ENCODE results near the gene KLHL29.

KLHL29 gene

DNA sequence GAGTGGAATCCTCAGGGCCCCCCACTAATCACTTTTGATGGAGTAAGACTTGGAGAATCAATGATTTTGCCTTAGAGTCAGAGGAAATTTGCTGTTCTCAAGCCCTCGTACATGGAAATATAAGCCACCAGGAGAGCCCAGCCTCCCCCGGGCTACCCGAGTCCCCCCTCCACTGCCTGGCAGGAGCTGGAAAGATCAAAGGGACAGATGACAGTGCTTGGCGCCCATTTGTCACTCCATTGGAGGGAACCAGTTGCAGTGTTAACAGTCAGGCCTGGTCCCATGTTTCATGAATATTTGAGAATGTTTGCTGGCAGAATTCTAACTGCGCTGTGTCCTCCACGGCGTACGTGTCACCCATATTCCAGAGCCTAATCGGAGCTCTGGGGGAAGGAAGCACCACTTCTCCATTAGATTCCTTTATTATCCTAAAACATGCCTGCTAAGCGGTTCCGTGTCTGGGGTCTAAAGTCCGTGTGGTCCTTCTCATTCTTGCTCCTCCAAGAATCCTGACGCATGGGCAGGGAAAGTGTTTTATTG, 202.4 kb downstream of the KLHL29 start:
- no peak for ATAC-seq (ENCODE audit: insufficient read depth, low read depth)
- no peak for TF ChIP-seq EZH2 (IDR thresholded peaks at IDR 0.05; ENCODE audit: borderline replicate concordance, low read depth, low read length, severe bottlenecking)
- TF ChIP-seq, protein P1, sequence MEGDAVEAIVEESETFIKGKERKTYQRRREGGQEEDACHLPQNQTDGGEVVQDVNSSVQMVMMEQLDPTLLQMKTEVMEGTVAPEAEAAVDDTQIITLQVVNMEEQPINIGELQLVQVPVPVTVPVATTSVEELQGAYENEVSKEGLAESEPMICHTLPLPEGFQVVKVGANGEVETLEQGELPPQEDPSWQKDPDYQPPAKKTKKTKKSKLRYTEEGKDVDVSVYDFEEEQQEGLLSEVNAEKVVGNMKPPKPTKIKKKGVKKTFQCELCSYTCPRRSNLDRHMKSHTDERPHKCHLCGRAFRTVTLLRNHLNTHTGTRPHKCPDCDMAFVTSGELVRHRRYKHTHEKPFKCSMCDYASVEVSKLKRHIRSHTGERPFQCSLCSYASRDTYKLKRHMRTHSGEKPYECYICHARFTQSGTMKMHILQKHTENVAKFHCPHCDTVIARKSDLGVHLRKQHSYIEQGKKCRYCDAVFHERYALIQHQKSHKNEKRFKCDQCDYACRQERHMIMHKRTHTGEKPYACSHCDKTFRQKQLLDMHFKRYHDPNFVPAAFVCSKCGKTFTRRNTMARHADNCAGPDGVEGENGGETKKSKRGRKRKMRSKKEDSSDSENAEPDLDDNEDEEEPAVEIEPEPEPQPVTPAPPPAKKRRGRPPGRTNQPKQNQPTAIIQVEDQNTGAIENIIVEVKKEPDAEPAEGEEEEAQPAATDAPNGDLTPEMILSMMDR (IDR thresholded peaks at IDR 0.05; ENCODE audit: borderline replicate concordance, extremely low read depth, low read length, poor library complexity, severe bottlenecking), result no peak
- no peak overlapping the region for H3K9ac ChIP-seq (ENCODE audit: low read depth, low read length)

DNA sequence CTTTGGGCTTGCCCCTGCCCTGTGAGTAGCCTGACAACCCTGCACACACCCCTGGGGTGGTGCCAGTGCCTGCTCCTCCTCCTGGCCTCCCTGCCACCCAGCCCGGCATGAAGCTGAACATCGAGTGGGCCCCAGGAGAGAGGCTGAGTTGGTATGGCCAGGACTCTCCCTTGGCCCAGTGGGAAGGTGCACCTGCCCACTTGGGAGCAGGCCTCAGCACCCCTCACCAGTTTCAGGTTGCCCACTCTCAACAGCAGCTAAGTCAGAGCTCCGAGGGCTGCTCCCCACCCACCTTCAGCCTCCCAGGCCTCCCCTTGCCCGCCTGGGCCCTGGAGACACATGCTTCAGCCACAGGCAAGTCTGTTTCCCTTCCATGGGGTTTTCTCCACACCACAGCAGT, 203.1 kb downstream of the KLHL29 start:
- TF ChIP-seq EZH2 (IDR thresholded peaks at IDR 0.05; ENCODE audit: borderline replicate concordance, low read depth, low read length, severe bottlenecking), result no peak
- TF ChIP-seq, protein P1 (IDR thresholded peaks at IDR 0.05; ENCODE audit: borderline replicate concordance, extremely low read depth, low read length, poor library complexity, severe bottlenecking), result no peak
- no peaks in the 10 kb centered on the region for H3K27me3 ChIP-seq (ENCODE audit: insufficient read depth, low read length, poor library complexity)
- H3K9ac ChIP-seq (ENCODE audit: low read depth, low read length), result no peak overlapping the region
- H3K4me3 ChIP-seq (ENCODE audit: low read depth in 1 of 2, low read length in 2 of 2), result no peak overlapping the region
- 0 out of 2 replicates have a peak, but pooled peaks cover 3% of the 10 kb centered on the region for H4K20me1 ChIP-seq (ENCODE audit: insufficient read depth, low read length)
- H2AFZ ChIP-seq (ENCODE audit: low read depth, low read length), result no peak overlapping the region
- H3K4me2 ChIP-seq (ENCODE audit: insufficient read depth, low read length), result no peak overlapping the region
- H3K36me3 ChIP-seq (ENCODE audit: insufficient read depth, low read length), result no peaks in the 10 kb centered on the region
- DNase-seq (no peak), ATAC-seq (ENCODE audit: insufficient read depth, low read depth) (no peak)
- H3K27ac ChIP-seq (ENCODE audit: low read length), result no peak overlapping the region
- H3K9me3 ChIP-seq (ENCODE audit: insufficient read depth, low read length, severe bottlenecking), result no peaks in the 10 kb centered on the region
- no peaks in the 10 kb centered on the region for H3K79me2 ChIP-seq (ENCODE audit: insufficient read depth, low read length)
- no peaks in the 10 kb centered on the region for H3K4me1 ChIP-seq (ENCODE audit: insufficient read depth, low read length)

More for the DNA sequence above, 202.4 kb downstream of the KLHL29 start:
- DNase-seq, result no peak
- no peaks in the 10 kb centered on the region for H3K4me1 ChIP-seq (ENCODE audit: insufficient read depth, low read length)
- no peaks in the 10 kb centered on the region for H3K9me3 ChIP-seq (ENCODE audit: insufficient read depth, low read length, severe bottlenecking)
- H3K4me3 ChIP-seq (ENCODE audit: low read depth in 1 of 2, low read length in 2 of 2), result no peak overlapping the region
- H3K36me3 ChIP-seq (ENCODE audit: insufficient read depth, low read length), result no peaks in the 10 kb centered on the region
- no peak overlapping the region for H3K27ac ChIP-seq (ENCODE audit: low read length)
- H3K4me2 ChIP-seq (ENCODE audit: insufficient read depth, low read length), result no peak overlapping the region
- no peaks in the 10 kb centered on the region for H3K79me2 ChIP-seq (ENCODE audit: insufficient read depth, low read length)
- no peak overlapping the region for H2AFZ ChIP-seq (ENCODE audit: low read depth, low read length)
- H3K27me3 ChIP-seq (ENCODE audit: insufficient read depth, low read length, poor library complexity), result no peaks in the 10 kb centered on the region
- H4K20me1 ChIP-seq (ENCODE audit: insufficient read depth, low read length), result 0 out of 2 replicates have a peak, but pooled peaks cover 3% of the 10 kb centered on the region

DNA sequence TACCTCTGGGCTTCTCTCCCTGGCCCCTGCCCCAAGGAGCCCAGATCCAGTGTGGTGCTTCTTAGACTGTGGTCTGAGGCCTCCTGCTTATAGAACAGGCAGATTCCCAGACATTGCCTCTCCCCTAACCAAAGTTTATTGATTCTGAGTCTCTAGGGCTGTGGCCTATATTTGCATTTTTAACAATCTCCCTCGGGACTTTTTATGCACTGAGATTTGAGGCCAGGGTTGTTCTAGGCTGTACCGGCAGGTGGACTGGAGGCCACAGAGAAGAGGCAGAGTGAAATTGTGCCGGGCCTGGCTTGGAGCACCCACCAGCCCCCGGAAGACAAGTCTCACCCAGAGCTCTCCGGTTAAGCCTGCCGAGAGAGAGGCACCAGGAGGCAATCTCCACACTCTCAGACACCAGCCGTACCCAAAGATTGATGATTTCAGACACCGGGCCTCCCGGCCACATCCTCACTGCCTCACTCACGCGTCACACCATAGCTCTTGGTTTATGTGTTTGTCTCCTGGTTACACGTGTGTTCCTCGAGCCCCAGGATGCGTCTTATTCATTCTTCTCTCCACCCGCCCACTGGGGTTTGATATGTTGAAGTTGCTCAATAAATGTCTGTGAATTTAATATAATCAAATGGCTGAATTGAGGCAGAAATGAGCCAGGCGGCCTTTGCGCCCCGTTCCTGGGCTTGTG, 203.7 kb downstream of the KLHL29 start:
- no peak for TF ChIP-seq EZH2 (IDR thresholded peaks at IDR 0.05; ENCODE audit: borderline replicate concordance, low read depth, low read length, severe bottlenecking)
- TF ChIP-seq, protein P1 (IDR thresholded peaks at IDR 0.05; ENCODE audit: borderline replicate concordance, extremely low read depth, low read length, poor library complexity, severe bottlenecking), result no peak
- Histone ChIP-seq H3K9me3 (ENCODE audit: insufficient read depth, low read length, severe bottlenecking) (no peaks in the 10 kb centered on the region), H3K4me3 (ENCODE audit: low read depth in 1 of 2, low read length in 2 of 2) (no peak overlapping the region), H3K27ac (ENCODE audit: low read length) (no peak overlapping the region), H2AFZ (ENCODE audit: low read depth, low read length) (no peak overlapping the region), H3K27me3 (ENCODE audit: insufficient read depth, low read length, poor library complexity) (no peaks in the 10 kb centered on the region), H3K4me2 (ENCODE audit: insufficient read depth, low read length) (no peak overlapping the region), H3K4me1 (ENCODE audit: insufficient read depth, low read length) (no peaks in the 10 kb centered on the region), H3K36me3 (ENCODE audit: insufficient read depth, low read length) (no peaks in the 10 kb centered on the region), H3K79me2 (ENCODE audit: insufficient read depth, low read length) (no peaks in the 10 kb centered on the region), H4K20me1 (ENCODE audit: insufficient read depth, low read length) (0 out of 2 replicates have a peak, but pooled peaks cover 3% of the 10 kb centered on the region), H3K9ac (ENCODE audit: low read depth, low read length) (no peak overlapping the region)
- ATAC-seq (ENCODE audit: insufficient read depth, low read depth) (no peak), DNase-seq (no peak)

Measured in DND-41 (cell line).